GM19395 (cell line): Measurements from ENCODE around the gene PRDM11.
A peak's percentile ranks its signal among the peaks of the same experiment; 100 is the strongest.
"Not testable (repeated sequence)": the region's sequence is repeated elsewhere in the genome, so short reads cannot be mapped to it uniquely, and the experiment has no call there.

Experiments used
- ATAC-seq: cut with Tn5 transposase; IDR thresholded peaks from one replicate; pipeline ENCODE4 v1.9.1; 2021; ENCODE audit warnings: mild to moderate bottlenecking, moderate library complexity; ENCODE audit not compliant: unreplicated experiment

PRDM11 gene

GRCh38 chr11:45229401-45230020, 83.1 kb downstream of the PRDM11 start:
- no peak for ATAC-seq

- ATAC-seq: no peak
Measured at GRCh38 chr11:45232341-45233080, 86.1 kb downstream of the PRDM11 start.

- ATAC-seq: peak; percentile 82
Measured at GRCh38 chr11:45233121-45233803, 86.8 kb downstream of the PRDM11 start.

GRCh38 chr11:45233804-45234170, 87.3 kb downstream of the PRDM11 start:
- no peak for ATAC-seq

GRCh38 chr11:45234306-45235006, 88.0 kb downstream of the PRDM11 start:
- ATAC-seq: no peak

GRCh38 chr11:45237711-45238315, 91.4 kb downstream of the PRDM11 start:
- ATAC-seq: no peak

- no peak for ATAC-seq
Measured at GRCh38 chr11:45238724-45239123, 92.3 kb downstream of the PRDM11 start.

- ATAC-seq: no peak
Measured at GRCh38 chr11:45239733-45240132, 93.3 kb downstream of the PRDM11 start.

GRCh38 chr11:45243967-45244366, 97.5 kb downstream of the PRDM11 start:
- no peak for ATAC-seq

GRCh38 chr11:45245218-45246045, 99.0 kb downstream of the PRDM11 start:
- no peak for ATAC-seq

GRCh38 chr11:45246241-45246640, 99.8 kb downstream of the PRDM11 start:
- no peak for ATAC-seq

- ATAC-seq: no peak
Measured at GRCh38 chr11:45247433-45247832, 101.0 kb downstream of the PRDM11 start.

GRCh38 chr11:45248501-45249011, 102.1 kb downstream of the PRDM11 start:
- no peak for ATAC-seq

GRCh38 chr11:45249372-45249771, 102.9 kb downstream of the PRDM11 start:
- ATAC-seq: not testable (repeated sequence)

- ATAC-seq: no peak
Measured at GRCh38 chr11:45250035-45250718, 103.7 kb downstream of the PRDM11 start.

- ATAC-seq: no peak
Measured at GRCh38 chr11:45252134-45252856, 105.9 kb downstream of the PRDM11 start.

- ATAC-seq: no peak
Measured at GRCh38 chr11:45252877-45253276, 106.4 kb downstream of the PRDM11 start.

- no peak for ATAC-seq
Measured at GRCh38 chr11:45253640-45254039, 107.2 kb downstream of the PRDM11 start.

GRCh38 chr11:45254070-45254469, 107.6 kb downstream of the PRDM11 start:
- no peak for ATAC-seq
